Stimulated activated CD4-positive, alpha-beta T cell treated with anti-CD3 and anti-CD28 coated beads, Interleukin-4, amount 100 ng/mL, for 24 hours (primary cell): ENCODE measurements around the gene FASTK.
"Not testable (repeated sequence)": the region's sequence is repeated elsewhere in the genome, so short reads cannot be mapped to it uniquely, and the experiment has no call there.

Experiments
- DNase-seq: peaks from one replicate; pipeline ENCODE4 v3.0.0-alpha.2; 2020

FASTK gene

GRCh38 chr7:151026771-151027727, 53.6 kb downstream of the FASTK start:
- DNase-seq, result not testable (repeated sequence)
